Loucy (cell line): Measurements from ENCODE around the gene CRYBB1.
A peak's percentile ranks its signal among the peaks of the same experiment; 100 is the strongest.

Experiments used
- H2AFZ ChIP-seq: fragments of 200-600 bp; sonication (generic); 2 replicates; pipeline ENCODE4 v1.6.0; 2016; ENCODE audit warnings: antibody characterized with exemption, mild to moderate bottlenecking, low read length, moderate library complexity
- H3F3A ChIP-seq: fragments of 200-600 bp; 2 replicates; pipeline ENCODE4 v1.6.0; 2016; ENCODE audit warnings: antibody characterized with exemption, low read depth, mild to moderate bottlenecking
- H3K27me3 ChIP-seq: fragments of 200-600 bp; sonication (generic); 2 replicates; pipeline ENCODE4 v1.6.1; 2014; ENCODE audit warnings: low read length, mild to moderate bottlenecking; ENCODE audit not compliant: insufficient read depth, poor library complexity, severe bottlenecking
- H3K36me3 ChIP-seq: fragments of 200-600 bp; sonication (generic); 2 replicates; pipeline ENCODE4 v1.6.1; 2016; ENCODE audit warnings: low read length; ENCODE audit not compliant: insufficient read depth
- H3K4me1 ChIP-seq: fragments of 200-600 bp; sonication (generic); 2 replicates; pipeline ENCODE4 v1.5.1; 2014; ENCODE audit warnings: low read length, mild to moderate bottlenecking; ENCODE audit not compliant: insufficient read depth, poor library complexity, severe bottlenecking
- H3K4me2 ChIP-seq: fragments of 200-600 bp; sonication (generic); 2 replicates; pipeline ENCODE4 v1.6.0; 2014; ENCODE audit warnings: antibody characterized with exemption, low read length, low read depth, mild to moderate bottlenecking; ENCODE audit not compliant: poor library complexity, severe bottlenecking
- H3K4me3 ChIP-seq: fragments of 200-600 bp; sonication (generic); 2 replicates; pipeline ENCODE4 v1.5.1; 2014; ENCODE audit warnings: low read length, mild to moderate bottlenecking, mixed read lengths; ENCODE audit not compliant: poor library complexity, severe bottlenecking
- H3K79me2 ChIP-seq: fragments of 200-600 bp; sonication (generic); 2 replicates; pipeline ENCODE4 v1.6.1; 2014; ENCODE audit warnings: low read length; ENCODE audit not compliant: insufficient read depth
- H3K9ac ChIP-seq: fragments of 200-600 bp; sonication (generic); 2 replicates; pipeline ENCODE4 v1.6.0; 2014; ENCODE audit warnings: mild to moderate bottlenecking, low read depth, low read length, moderate library complexity; ENCODE audit not compliant: poor library complexity, severe bottlenecking
- H3K9me2 ChIP-seq: fragments of 200-600 bp; sonication (generic); replicated peaks from 2 replicates; pipeline ENCODE4 v1.6.1; 2016; ENCODE audit warnings: low read depth, low read length, mixed read lengths
- H3K9me3 ChIP-seq: fragments of 200-600 bp; sonication (generic); 2 replicates; pipeline ENCODE4 v1.6.1; 2014; ENCODE audit warnings: mild to moderate bottlenecking, antibody characterized with exemption, low read length, low read depth; ENCODE audit not compliant: insufficient read depth
- H4K20me1 ChIP-seq: fragments of 200-600 bp; sonication (generic); 2 replicates; pipeline ENCODE4 v1.6.0; 2014; ENCODE audit warnings: antibody characterized with exemption, low read length, mild to moderate bottlenecking; ENCODE audit not compliant: insufficient read depth, poor library complexity, severe bottlenecking
- EZH2phosphoT487 ChIP-seq: fragments of 200-600 bp; IDR thresholded peaks from 2 replicates; pipeline ENCODE4 v1.6.1; 2018; ENCODE audit warnings: antibody characterized with exemption, mild to moderate bottlenecking, moderate library complexity, borderline replicate concordance
- TF ChIP-seq, protein P1 (sequence below): fragments of 200-600 bp; sonication (generic); conservative IDR thresholded peaks from 2 replicates; pipeline ENCODE4 v1.5.1; 2014; ENCODE audit warnings: mild to moderate bottlenecking, antibody characterized with exemption, low read length

The CRYBB1 gene

DNA sequence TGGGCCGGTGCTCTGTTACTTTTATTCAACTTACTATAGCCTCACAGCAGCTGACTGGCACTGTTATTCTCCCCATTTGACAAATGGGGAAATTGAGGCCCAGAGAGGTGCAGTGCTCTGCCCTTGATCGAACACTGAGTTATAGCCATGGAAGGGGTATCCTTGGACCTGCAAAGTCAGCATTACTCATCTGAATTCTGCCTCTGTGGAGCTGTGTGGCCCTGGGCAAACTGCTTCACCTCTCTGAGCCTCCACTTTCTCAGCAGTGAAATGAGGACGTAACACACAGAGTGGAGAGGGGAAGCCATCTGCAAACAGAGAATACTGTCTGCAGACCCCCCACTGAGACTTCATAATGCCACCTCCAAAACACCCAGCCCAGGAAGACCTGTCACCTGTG, 53.2 kb downstream of the CRYBB1 start:
- Histone ChIP-seq H3K36me3 (no peaks in the 10 kb centered on the region; the same call in 1 of the 2 replicates), H2AFZ (no peak overlapping the region), H3K4me2 (no peak overlapping the region), H3F3A (no peaks in the 10 kb centered on the region), H3K79me2 (peaks cover 36% of the 10 kb centered on the region; the same call in 1 of the 2 replicates), H3K4me1 (peaks cover 32% of the 10 kb centered on the region), H3K9me3 (no peaks in the 10 kb centered on the region), H4K20me1 (no peaks in the 10 kb centered on the region), H3K9me2 (no peaks in the 10 kb centered on the region), H3K4me3 (no peak overlapping the region), H3K9ac (no peak overlapping the region), H3K27me3 (no peaks in the 10 kb centered on the region)
- TF ChIP-seq EZH2phosphoT487 = no peak
- TF ChIP-seq, protein P1, sequence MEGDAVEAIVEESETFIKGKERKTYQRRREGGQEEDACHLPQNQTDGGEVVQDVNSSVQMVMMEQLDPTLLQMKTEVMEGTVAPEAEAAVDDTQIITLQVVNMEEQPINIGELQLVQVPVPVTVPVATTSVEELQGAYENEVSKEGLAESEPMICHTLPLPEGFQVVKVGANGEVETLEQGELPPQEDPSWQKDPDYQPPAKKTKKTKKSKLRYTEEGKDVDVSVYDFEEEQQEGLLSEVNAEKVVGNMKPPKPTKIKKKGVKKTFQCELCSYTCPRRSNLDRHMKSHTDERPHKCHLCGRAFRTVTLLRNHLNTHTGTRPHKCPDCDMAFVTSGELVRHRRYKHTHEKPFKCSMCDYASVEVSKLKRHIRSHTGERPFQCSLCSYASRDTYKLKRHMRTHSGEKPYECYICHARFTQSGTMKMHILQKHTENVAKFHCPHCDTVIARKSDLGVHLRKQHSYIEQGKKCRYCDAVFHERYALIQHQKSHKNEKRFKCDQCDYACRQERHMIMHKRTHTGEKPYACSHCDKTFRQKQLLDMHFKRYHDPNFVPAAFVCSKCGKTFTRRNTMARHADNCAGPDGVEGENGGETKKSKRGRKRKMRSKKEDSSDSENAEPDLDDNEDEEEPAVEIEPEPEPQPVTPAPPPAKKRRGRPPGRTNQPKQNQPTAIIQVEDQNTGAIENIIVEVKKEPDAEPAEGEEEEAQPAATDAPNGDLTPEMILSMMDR = no peak

DNA sequence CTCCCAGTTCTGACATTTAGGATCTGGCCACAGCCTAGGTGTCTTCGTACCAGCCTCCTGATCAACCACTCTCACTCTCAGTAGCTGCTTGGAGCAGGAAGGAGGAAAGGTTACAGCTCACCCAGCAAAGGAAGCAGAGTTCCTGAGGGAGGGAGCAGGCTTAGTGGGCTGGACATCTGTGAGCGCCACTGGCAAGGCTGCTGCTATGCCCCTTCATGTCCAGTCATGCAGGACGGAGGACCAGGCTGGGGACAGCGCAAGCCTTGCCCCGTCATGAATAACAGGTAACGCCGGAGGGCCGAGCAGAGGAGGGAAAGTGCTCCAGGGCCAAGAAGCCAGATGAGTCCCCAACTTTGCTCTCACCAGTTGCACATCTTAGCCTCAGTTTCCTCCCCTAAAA, 53.6 kb downstream of the CRYBB1 start:
- H2AFZ ChIP-seq = no peak overlapping the region

DNA sequence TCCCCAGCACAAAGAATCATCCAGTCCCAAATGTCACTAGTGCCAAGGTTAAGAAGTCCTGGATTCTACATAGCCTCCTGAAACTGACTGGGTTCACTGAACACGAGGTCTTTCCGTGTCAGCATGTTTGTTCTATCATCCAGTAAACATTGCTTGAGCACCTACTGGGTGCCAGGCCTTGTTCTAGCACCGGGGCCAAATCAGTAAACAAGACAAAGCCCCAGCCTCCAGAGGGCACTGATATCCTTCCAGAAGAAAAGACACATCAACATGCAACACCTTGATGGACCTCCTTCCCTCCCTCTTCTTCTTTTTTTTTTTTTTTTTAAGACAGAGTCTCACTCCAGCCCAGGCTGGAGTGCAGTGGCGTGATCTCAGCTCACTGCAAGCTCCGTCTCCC, 54.8 kb downstream of the CRYBB1 start:
- H4K20me1 ChIP-seq = no peaks in the 10 kb centered on the region

More for the DNA sequence above, 53.6 kb downstream of the CRYBB1 start:
- H3K79me2 ChIP-seq = peaks cover 34% of the 10 kb centered on the region; the same call in 1 of the 2 replicates
- H3K4me3 ChIP-seq = no peak overlapping the region
- H3K9me3 ChIP-seq = no peaks in the 10 kb centered on the region
- no peak overlapping the region for H3K9ac ChIP-seq
- H3K4me2 ChIP-seq = no peak overlapping the region
- no peaks in the 10 kb centered on the region for H3F3A ChIP-seq
- H3K27me3 ChIP-seq = no peaks in the 10 kb centered on the region
- TF ChIP-seq, protein P1 = no peak
- TF ChIP-seq EZH2phosphoT487 = no peak
- peaks cover 31% of the 10 kb centered on the region for H3K4me1 ChIP-seq
- H4K20me1 ChIP-seq = no peaks in the 10 kb centered on the region
- H3K36me3 ChIP-seq = no peaks in the 10 kb centered on the region; the same call in 1 of the 2 replicates
- no peaks in the 10 kb centered on the region for H3K9me2 ChIP-seq

More for the DNA sequence above, 54.8 kb downstream of the CRYBB1 start:
- no peaks in the 10 kb centered on the region for H3K9me2 ChIP-seq
- H3K9me3 ChIP-seq = no peaks in the 10 kb centered on the region
- no peaks in the 10 kb centered on the region for H3F3A ChIP-seq
- H3K4me2 ChIP-seq = no peak overlapping the region
- peaks cover 22% of the 10 kb centered on the region for H3K4me1 ChIP-seq
- no peaks in the 10 kb centered on the region for H3K27me3 ChIP-seq
- TF ChIP-seq, protein P1 = peak; percentile 49
- no peak for TF ChIP-seq EZH2phosphoT487
- peaks cover 28% of the 10 kb centered on the region; the same call in 1 of the 2 replicates for H3K79me2 ChIP-seq
- H3K36me3 ChIP-seq = no peaks in the 10 kb centered on the region; the same call in 1 of the 2 replicates
- H3K4me3 ChIP-seq = no peak overlapping the region
- H2AFZ ChIP-seq = no peak overlapping the region
- no peak overlapping the region for H3K9ac ChIP-seq
